HG02938 (cell line): ENCODE data around the gene CDH23.

ENCODE experiments used
- ATAC-seq: cut with Tn5 transposase; IDR thresholded peaks from one replicate; pipeline ENCODE4 v1.9.1; 2021; ENCODE audit warnings: mild to moderate bottlenecking, moderate library complexity; ENCODE audit not compliant: unreplicated experiment

The CDH23 gene

GRCh38 chr10:71511206-71511605 lies 114.5 kb downstream of the CDH23 start:
- ATAC-seq = no peak

- ATAC-seq = no peak
These were observed 115.6 kb downstream of the CDH23 start for GRCh38 chr10:71512312-71512711.

DNA sequence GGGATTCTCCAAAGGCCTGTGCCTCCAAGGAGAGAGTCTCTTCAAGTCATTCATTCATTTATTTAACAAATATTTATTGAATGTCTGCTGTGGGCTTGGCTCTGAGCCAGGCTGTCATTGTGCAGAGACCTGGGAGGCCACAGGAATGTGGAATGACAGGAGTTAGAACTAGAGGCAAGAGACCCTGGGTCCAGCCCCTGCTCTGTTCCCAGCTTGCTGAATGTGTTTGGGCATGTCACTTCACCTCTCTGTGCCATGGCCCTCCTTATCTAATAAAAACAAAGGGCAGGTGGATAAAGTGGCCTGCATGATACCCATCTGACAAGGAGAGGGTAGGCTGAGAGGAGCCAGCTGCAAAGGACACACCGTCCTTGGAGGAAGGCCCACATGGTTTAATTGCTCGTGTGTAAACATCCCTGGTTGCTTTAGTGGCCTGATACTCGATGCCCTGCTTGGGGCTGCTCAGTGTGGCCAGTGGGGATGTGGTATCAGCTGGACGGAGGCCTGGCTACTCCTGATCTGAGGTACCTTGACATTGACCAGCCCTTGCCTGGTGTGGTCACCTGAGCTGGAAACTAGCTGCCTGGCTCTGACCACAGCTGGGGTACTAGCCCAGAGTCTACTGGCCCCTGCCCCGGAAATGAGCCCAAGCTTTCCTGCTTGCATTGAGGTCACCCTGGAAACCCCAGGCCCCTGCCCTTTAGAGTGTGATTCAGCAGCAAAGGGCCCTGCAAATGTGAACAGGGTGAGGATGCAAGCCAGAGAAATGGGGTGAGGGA lies 116.2 kb downstream of the CDH23 start:
- no peak for ATAC-seq

DNA sequence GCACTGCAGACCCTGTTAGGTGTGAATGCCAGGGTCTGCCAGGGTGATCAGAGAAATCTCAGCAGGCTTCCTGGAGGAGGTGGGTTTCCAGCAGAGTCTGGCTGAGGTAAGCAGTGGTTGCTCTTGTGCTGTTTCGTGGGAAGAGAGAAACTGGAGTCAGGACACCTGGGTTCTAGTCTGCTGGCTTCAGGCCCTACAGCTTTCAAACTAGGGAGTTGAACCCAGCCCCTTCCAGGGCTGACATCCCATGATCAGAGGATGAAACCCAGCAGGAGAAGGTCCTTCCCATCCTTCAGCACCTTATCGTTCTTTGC lies 116.8 kb downstream of the CDH23 start:
- ATAC-seq = no peak

DNA sequence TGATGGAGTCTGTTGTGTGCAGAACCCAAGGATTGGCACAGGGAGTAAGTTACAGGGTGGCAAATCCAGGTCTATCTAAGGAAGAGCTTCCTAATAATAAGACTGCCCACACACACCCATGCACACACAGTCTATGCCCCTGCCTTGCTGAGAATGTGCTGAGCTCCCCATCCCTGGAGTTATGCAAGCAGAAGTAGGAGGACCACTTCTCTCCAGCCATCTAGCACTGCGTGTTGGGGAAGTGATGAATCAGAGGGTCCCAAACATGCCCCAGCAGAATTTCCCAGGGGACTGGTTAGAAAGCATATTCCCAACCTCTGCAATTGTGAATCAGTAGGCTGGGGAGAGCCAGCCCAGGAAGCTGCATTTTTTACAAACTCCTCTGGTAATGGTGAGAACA lies 117.2 kb downstream of the CDH23 start:
- ATAC-seq = no peak

DNA sequence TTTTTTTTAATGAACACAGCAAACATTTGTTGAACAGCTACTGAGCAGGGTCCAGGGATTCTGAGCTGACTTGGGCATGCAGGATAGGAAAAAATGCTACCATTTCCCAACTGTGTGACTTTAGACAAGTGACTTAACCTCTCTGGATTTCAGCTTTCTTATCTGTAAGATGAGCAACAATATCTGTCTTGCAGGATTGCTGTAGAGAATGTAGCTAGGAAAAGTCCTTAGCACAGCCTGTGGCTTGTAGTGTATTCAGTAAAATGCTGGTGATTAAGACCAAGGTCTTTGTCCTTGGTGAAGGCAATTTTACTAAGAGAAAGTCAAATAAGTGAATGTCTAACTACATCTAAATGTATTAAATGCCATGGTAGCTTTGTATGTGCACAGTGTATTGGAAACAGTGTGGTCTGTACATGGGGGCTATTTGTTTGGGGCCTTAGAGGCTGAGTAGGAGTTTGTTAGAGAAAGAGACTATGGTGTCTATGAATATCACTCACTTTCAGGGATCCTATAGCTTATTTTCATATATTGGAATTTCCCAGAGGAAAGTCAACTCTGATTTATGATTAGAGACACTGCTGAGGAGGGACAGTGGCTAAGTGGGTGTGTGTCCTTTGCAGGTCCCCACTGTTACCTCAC lies 118.9 kb downstream of the CDH23 start:
- no peak for ATAC-seq

DNA sequence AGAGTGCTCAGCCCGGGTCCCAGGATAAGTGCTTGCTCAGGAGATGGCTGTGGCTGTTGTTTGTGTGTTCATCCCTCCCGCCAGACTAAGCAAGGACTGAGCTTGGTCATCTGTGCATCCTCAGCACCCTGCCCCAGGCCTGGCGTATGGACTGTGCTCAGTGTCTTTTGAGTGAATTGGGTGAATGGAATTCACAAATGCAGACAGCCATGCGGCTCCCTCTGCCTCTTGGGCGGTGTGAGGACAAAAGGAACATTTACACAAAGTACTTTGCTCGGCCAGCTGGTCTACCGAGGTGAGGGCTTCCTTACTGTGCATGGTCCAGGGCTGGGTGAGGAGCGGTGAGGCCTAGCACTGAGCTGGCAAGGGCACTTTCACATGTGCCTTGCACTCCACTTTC lies 120.2 kb downstream of the CDH23 start:
- ATAC-seq = no peak

DNA sequence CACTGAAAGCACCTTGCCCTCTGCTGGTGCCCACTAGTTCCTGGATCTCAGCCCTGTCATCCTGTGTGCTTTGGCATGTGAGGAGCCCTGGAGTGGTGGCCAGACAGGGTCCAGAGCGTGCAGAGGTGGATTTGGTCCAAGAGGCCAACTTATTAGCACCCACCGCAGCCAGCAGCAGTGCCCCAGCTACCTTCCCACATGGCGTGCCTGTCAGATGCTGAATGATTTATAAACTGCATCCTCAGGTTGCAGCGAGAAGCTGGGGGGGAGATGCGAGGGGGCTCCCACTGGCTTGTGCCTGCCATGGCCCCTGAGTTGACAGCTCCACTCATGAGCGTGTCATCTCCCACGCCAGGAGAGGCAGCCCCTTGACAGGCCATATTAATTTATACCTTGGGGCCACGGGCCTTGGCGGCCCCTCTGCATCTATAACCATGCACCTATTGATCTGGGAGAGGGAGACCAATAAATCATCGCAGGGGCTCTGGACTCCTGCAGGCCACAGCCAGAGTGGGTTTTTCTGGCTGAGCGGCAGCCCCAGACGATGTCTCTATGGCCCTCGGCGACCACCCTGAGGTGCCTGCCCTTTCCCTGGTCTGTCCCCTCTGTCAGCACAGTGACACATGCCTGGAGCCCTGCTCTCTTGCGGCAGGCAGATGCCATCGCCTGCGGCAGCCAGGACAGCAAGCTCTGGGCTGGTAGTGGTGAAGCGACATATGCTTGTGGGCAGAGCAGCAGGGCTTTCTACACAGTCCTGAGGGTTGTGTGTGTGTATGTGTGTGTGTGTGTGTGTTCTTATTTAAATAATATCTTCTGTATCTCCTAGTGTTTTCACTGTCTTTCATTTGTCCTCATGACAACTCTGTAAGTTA lies 120.8 kb downstream of the CDH23 start:
- ATAC-seq = no peak

DNA sequence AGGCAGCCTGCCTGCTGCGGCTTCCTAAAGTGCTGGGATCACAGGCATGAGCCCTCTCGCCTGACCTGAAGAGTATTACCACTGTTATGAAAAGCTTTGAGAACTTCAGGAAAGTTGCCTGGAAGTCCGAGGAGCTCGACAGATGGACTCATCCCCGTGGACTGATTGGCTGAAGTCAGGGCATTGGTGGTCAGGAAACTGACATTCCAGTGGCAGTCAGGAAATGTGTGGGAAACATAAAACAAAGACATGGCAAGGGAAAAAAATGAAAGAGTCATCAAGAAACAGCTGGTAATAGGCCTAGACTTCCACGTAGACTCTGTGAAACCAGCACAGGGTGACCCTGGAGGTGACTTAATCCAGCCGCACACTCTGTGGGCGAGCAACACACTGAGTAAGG lies 123.3 kb downstream of the CDH23 start:
- no peak for ATAC-seq

- no peak for ATAC-seq
These were observed 125.1 kb downstream of the CDH23 start for GRCh38 chr10:71521504-71522441.

GRCh38 chr10:71522442-71523144 lies 125.9 kb downstream of the CDH23 start:
- ATAC-seq = no peak

- ATAC-seq = no peak
These were observed 127.0 kb downstream of the CDH23 start for GRCh38 chr10:71523756-71524155.

- no peak for ATAC-seq
These were observed 128.4 kb downstream of the CDH23 start for GRCh38 chr10:71525092-71525491.

GRCh38 chr10:71525721-71526120 lies 129.0 kb downstream of the CDH23 start:
- ATAC-seq = no peak

DNA sequence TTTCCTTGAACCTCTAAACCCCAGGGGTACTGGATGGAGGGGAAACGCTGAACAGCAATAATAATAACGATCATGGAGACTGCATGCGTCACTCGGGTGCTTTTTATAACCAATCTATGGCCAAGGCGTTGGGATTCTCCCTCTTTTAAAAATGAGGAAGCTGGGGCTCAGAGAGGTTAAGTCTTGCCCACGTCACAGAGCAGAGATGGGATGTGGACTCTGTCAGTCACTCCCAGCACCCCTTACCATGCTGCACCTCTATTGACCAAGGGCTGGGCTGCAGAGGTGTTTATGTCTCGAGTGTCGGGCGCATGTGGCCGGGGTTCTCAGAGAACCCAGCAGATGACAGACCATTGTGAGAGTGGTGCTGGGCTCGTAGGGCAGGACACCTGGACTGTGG lies 129.9 kb downstream of the CDH23 start:
- no peak for ATAC-seq

GRCh38 chr10:71527135-71527534 lies 130.4 kb downstream of the CDH23 start:
- no peak for ATAC-seq

GRCh38 chr10:71528371-71529206 lies 131.9 kb downstream of the CDH23 start:
- ATAC-seq = no peak

GRCh38 chr10:71529207-71529827 lies 132.6 kb downstream of the CDH23 start:
- ATAC-seq = no peak

DNA sequence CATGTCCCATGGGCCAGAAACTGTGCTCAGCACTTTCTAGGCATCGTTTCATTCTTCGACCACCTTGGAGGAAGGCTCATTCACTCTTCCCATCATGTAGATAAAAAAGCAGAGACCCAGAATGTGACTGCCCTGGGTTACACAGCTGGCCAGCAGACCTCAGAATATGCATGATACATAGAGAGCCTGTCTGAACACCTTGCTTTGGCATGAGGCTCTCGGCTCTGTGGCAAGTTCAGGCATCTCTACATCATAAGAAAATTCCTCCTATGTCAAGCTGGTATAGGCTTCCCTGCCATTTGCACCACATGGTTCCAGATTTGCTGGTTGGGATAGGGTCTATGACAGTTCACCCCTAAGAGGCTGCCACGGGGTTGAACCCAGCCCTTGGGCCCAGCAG lies 134.1 kb downstream of the CDH23 start:
- ATAC-seq = no peak
